GM12878 (cell line): ENCODE results near the gene CYTH2. TPM values are rescaled to one million over a fixed set of nuclear protein-coding genes. Genes with fewer than 3 reads are reported as not detected.

Source experiments
- ATAC-seq: fragments of 200-7000 bp; cut with Tn5 transposase; 3 replicates; pipeline ENCODE4 v1.9.1; 2020; ENCODE audit warnings: mild to moderate bottlenecking, moderate library complexity
- BruUV-seq: library from RNA; stranded (reverse); fragments of 400-500 nt; replicated peaks from 2 replicates; lab custom pipeline; 2021; lab: Mats Ljungman, UMichigan
- CTCF ChIA-PET: fragments of 300-600 bp; sonication (Branson Sonifier 250); formaldehyde crosslinking; extraction: SDS; loops from one replicate; lab custom pipeline; 2021; ENCODE audit warnings: inconsistent platforms; lab: Yijun Ruan, JAX
- POLR2A ChIA-PET: fragments of 350-600 bp; formaldehyde crosslinking; extraction: SDS; loops from one replicate; lab custom pipeline; 2021; ENCODE audit warnings: inconsistent platforms; lab: Charles Lee
- RAD21 ChIA-PET: fragments of 300-600 bp; sonication (Branson Sonifier 250); formaldehyde crosslinking; loops from one replicate; lab custom pipeline; 2023; ENCODE audit warnings: antibody characterized with exemption; ENCODE audit not compliant: unreplicated experiment; lab: Charles Lee
- SMC1A ChIA-PET: fragments of 300-600 bp; sonication (Branson Sonifier 250); formaldehyde crosslinking; loops from one replicate; lab custom pipeline; 2023; ENCODE audit not compliant: unreplicated experiment, uncharacterized antibody; lab: Charles Lee
- DNase-seq: peaks from one replicate; pipeline ENCODE4 v3.0.0-alpha.2; 2011; ENCODE audit warnings: low read depth, low spot score
- FAIRE-seq: peaks from 3 replicates; lab custom pipeline; 2011; peaks lifted over from hg19 to GRCh38; lab: Jason Lieb, UNC
- H2AFZ ChIP-seq: 2 replicates; pipeline ENCODE4 v1.6.0; 2011; ENCODE audit warnings: low read depth, low read length, control low read depth; ENCODE audit not compliant: control insufficient read depth
- H3K27ac ChIP-seq: 2 replicates; pipeline ENCODE4 v1.5.1; 2011; ENCODE audit warnings: control low read depth; ENCODE audit not compliant: control insufficient read depth, insufficient read depth
- H3K27me3 ChIP-seq, 2 experiments: replicated peaks in 1 of 2; 2 replicates each; pipeline versions ENCODE4 v1.6.0 to v1.6.1; 2011; ENCODE audit warnings: low read length in 1 of 2; ENCODE audit not compliant: control insufficient read depth in 2 of 2, insufficient read depth in 2 of 2
- H3K36me3 ChIP-seq, 2 experiments: 2 replicates each; pipeline ENCODE4 v1.5.1; 2011; ENCODE audit warnings: low read length in 1 of 2; ENCODE audit not compliant: control insufficient read depth in 2 of 2, insufficient read depth in 2 of 2
- H3K4me1 ChIP-seq: 2 replicates; pipeline ENCODE4 v1.6.1; 2011; ENCODE audit warnings: mild to moderate bottlenecking, low read length, moderate library complexity, mixed read lengths; ENCODE audit not compliant: control insufficient read depth, insufficient read depth
- H3K4me2 ChIP-seq: 2 replicates; pipeline ENCODE4 v1.6.0; 2011; ENCODE audit warnings: control low read depth; ENCODE audit not compliant: control insufficient read depth, insufficient read depth
- H3K4me3 ChIP-seq: fragments of 200-600 bp; sonication (generic); 2 replicates; pipeline ENCODE4 v1.5.1; 2016
- H3K79me2 ChIP-seq: 2 replicates; pipeline ENCODE4 v1.6.0; 2011; ENCODE audit warnings: low read length; ENCODE audit not compliant: control insufficient read depth, insufficient read depth
- H3K9ac ChIP-seq: 2 replicates; pipeline ENCODE4 v1.8.0; 2011; ENCODE audit warnings: low read length, control low read depth, mixed read lengths; ENCODE audit not compliant: control insufficient read depth, insufficient read depth
- H3K9me3 ChIP-seq: replicated peaks from 3 replicates; pipeline ENCODE4 v1.5.1; 2011; ENCODE audit warnings: mild to moderate bottlenecking, low read length; ENCODE audit not compliant: control insufficient read depth, insufficient read depth
- H4K20me1 ChIP-seq: 2 replicates; pipeline ENCODE4 v1.6.0; 2011; ENCODE audit not compliant: control insufficient read depth, insufficient read depth
- BMI1 ChIP-seq: fragments of 450-650 bp; IDR thresholded peaks from 2 replicates; pipeline ENCODE4 v1.6.1; 2016; ENCODE audit warnings: mild to moderate bottlenecking, moderate library complexity, borderline replicate concordance
- CHD1 ChIP-seq: IDR thresholded peaks from 2 replicates; pipeline ENCODE4 v1.6.1; 2012; ENCODE audit warnings: low read depth, low read length, improper control_type of control experiment
- E2F8 ChIP-seq: fragments of 450-650 bp; IDR thresholded peaks from 2 replicates; pipeline ENCODE4 v1.6.1; 2018; ENCODE audit warnings: mild to moderate bottlenecking, low read depth, moderate library complexity; ENCODE audit not compliant: partially characterized antibody
- EGR1 ChIP-seq, 2 experiments: IDR thresholded peaks; 1 replicate in 1 of 2; 2 replicates in 1 of 2; pipeline ENCODE4 v1.6.1; 2011 to 2012; ENCODE audit warnings: low read depth in 2 of 2, low read length in 2 of 2, borderline replicate concordance in 1 of 2, mild to moderate bottlenecking in 1 of 2, moderate library complexity in 1 of 2
- MLLT1 ChIP-seq: fragments of 450-650 bp; IDR thresholded peaks from 2 replicates; pipeline ENCODE4 v1.6.1; 2016; ENCODE audit warnings: mild to moderate bottlenecking
- NR2F1 ChIP-seq: fragments of 450-650 bp; conservative IDR thresholded peaks from 2 replicates; pipeline ENCODE4 v1.6.1; 2017; ENCODE audit warnings: mild to moderate bottlenecking
- RAD21 ChIP-seq: IDR thresholded peaks from 2 replicates; pipeline ENCODE4 v1.6.1; 2011; ENCODE audit warnings: mild to moderate bottlenecking, low read depth, low read length, moderate library complexity; ENCODE audit not compliant: insufficient read depth
- REST ChIP-seq: IDR thresholded peaks from 2 replicates; pipeline ENCODE4 v1.6.1; 2012; ENCODE audit warnings: mild to moderate bottlenecking, low read depth, low read length
- STAT3 ChIP-seq: IDR thresholded peaks from 2 replicates; pipeline ENCODE4 v1.6.1; 2011; ENCODE audit warnings: low read depth, low read length, improper control_type of control experiment
- ZBTB11 ChIP-seq: fragments of 450-650 bp; formaldehyde crosslinking; IDR thresholded peaks from 2 replicates; pipeline ENCODE4 v1.5.0; 2022; ENCODE audit warnings: mild to moderate bottlenecking, missing genetic modification characterization
- WGBS: methylation state at CpG from one replicate; pipeline ENCODE4 v1.1.6; 2016; ENCODE audit warnings: low lambda C conversion rate; ENCODE audit not compliant: insufficient replicate concordance, insufficient coverage; ENCODE audit errors: missing lambda C conversion rate; 5-methylcytosine and 5-hydroxymethylcytosine counted together
- in situ Hi-C: fragments of 300-500 bp; cut with MboI; formaldehyde crosslinking; loops from 9 replicates; pipeline ENCODE4 v1.14.3; 2018; ENCODE audit warnings: mixed read lengths
- intact Hi-C: fragments of 100-400 bp; cut with micrococcal nuclease; formaldehyde crosslinking; loops from one replicate; pipeline ENCODE4 v1.14.2; 2022; ENCODE audit not compliant: unreplicated experiment
- polyA plus RNA-seq, 11 experiments: library from polyadenylated mRNA; depleted of rRNA in 4 of 11; unstranded in 6 of 11; stranded (reverse) in 5 of 11; fragments of >200 nt; fragmentation: Nextera tagmentation in 4 of 11; fragmentation: Illumina TruSeq in 1 of 11; extraction: Ambion mirVana in 4 of 11; extraction: Trizol in 1 of 11; gene quantifications; 1 replicate in 1 of 11; 2 replicates in 10 of 11; pipeline versions ENCODE4 v1.2.1 to v1.2.3, GENCODE V29; 2011 to 2016; ENCODE audit warnings: inconsistent platforms in 2 of 11, missing spikeins in 2 of 11, low read depth in 1 of 11
- total RNA-seq, 4 experiments: library from RNA; depleted of rRNA in 3 of 4; stranded (reverse); fragments of >200 nt in 3 of 4; fragmentation: Illumina TruSeq in 1 of 4; extraction: Trizol in 1 of 4; gene quantifications; 2 replicates each; pipeline versions ENCODE4 v1.2.1 to v1.2.3, GENCODE V29; 2013 to 2021

Gene CYTH2
- total and polyA plus RNA-seq, 10 of the 15 experiments (the other 5 are each of a cell fraction or from before 2014, with no cell fraction given): 1.3 to 31.9 (median 22.2) TPM

GRCh38 chr19:48511800-48512503, 42.8 kb downstream of the CYTH2 start, which contains the start of gene LMTK3:
Gene LMTK3 (minus strand): TSS chr19:48511835. CDS start chr19:48511576, 259 bp downstream.
- no peak within 1 kb of the TSS for H2AFZ ChIP-seq
- no peaks in the 10 kb centered on the region for H3K9me3 ChIP-seq
- H3K27me3 ChIP-seq: peaks cover 2 to 4% of the 10 kb centered on the region in 2 experiments; a peak in 3 of 4 replicates
- H3K4me1 ChIP-seq: peaks cover 18% of the 10 kb centered on the region
- ChIA-PET POLR2A (no interaction called here), CTCF (interaction anchor here (2.6 kb wide), 1 partner anchor 121 kb away, joined by 9 read pairs; the partner anchor contains the start of gene KDELR1), RAD21 (no interaction called here), SMC1A (interaction anchor here (1.5 kb wide), 1 partner anchor 74 kb away, joined by 3 read pairs; no protein-coding TSS in a partner anchor)
- ATAC-seq (no peak), DNase-seq (no peak), FAIRE-seq (no peak)
- WGBS: 21% methylated on average over 20 of the region's 32 CpGs
- H3K9ac ChIP-seq: no peak within 1 kb of the TSS
- BruUV-seq: no TSS peak
- no peak within 1 kb of the TSS for H3K4me3 ChIP-seq
- H4K20me1 ChIP-seq: no peaks in the 10 kb centered on the region; the same call in 1 of the 2 replicates
- H3K27ac ChIP-seq: no peak within 1 kb of the TSS
- intact Hi-C loops (no loop called here), in situ Hi-C loops (no loop called here)
- no peaks in the 10 kb centered on the region for H3K79me2 ChIP-seq
- H3K36me3 ChIP-seq: no peaks in the 10 kb centered on the region
- peak within 1 kb of the TSS; percentile 7; the same call in 1 of the 2 replicates for H3K4me2 ChIP-seq
- no peak for TF ChIP-seq REST
- no peak for TF ChIP-seq MLLT1
- no peak for TF ChIP-seq STAT3
- no peak for TF ChIP-seq RAD21
- no peak for TF ChIP-seq CHD1
- TF ChIP-seq EGR1 (IDR thresholded peaks at IDR 0.05; ENCODE audit: borderline replicate concordance in 1 of 2, low read depth in 2 of 2, low read length in 2 of 2): 0 out of 3 replicates have a peak, but pooled peaks of 1 of the 2 experiments have one; percentile 31
- no peak for TF ChIP-seq ZBTB11
- TF ChIP-seq BMI1: peak; percentile 61
- no peak for TF ChIP-seq E2F8
- TF ChIP-seq NR2F1: no peak
